CD4-positive, alpha-beta T cell (primary cell): ENCODE results near the gene SCG5. TPM values are rescaled to one million over a fixed set of nuclear protein-coding genes. Genes with fewer than 3 reads are reported as not detected.

Source experiments
- ATAC-seq: fragments of 200-7000 bp; cut with Tn5 transposase; one replicate; pipeline ENCODE4 v1.10.0; 2022; ENCODE audit warnings: mild to moderate bottlenecking; ENCODE audit not compliant: poor library complexity
- CTCF ChIA-PET: fragments of 350-600 bp; sonication (Branson Sonifier 250); formaldehyde crosslinking; loops from one replicate; lab custom pipeline; 2021; ENCODE audit warnings: antibody characterized with exemption, inconsistent platforms; lab: Charles Lee
- POLR2A ChIA-PET: fragments of 350-600 bp; sonication (Branson Sonifier 250); formaldehyde crosslinking; loops from one replicate; lab custom pipeline; 2021; ENCODE audit warnings: antibody characterized with exemption, inconsistent platforms; lab: Charles Lee
- DNase-seq, 14 experiments: peaks; one replicate each; pipeline ENCODE4 v3.0.0-alpha.2; 2013 to 2020; ENCODE audit warnings: mixed read lengths in 2 of 14
- H3K27ac ChIP-seq, 2 donors: one replicate each; pipeline versions ENCODE4 v1.5.1 to v1.7.0; 2013; ENCODE audit warnings: low read length in 2 of 2, low read depth in 1 of 2, mild to moderate bottlenecking in 1 of 2
- H3K27me3 ChIP-seq, 2 experiments: 1 replicate in 1 of 2; 2 replicates in 1 of 2; pipeline versions ENCODE4 v1.6.1 to v1.7.0; 2013; ENCODE audit warnings: low read length in 2 of 2, control low read depth in 1 of 2, mild to moderate bottlenecking in 1 of 2, moderate library complexity in 1 of 2; ENCODE audit not compliant: insufficient read depth in 2 of 2, control insufficient read depth in 1 of 2
- H3K36me3 ChIP-seq: one replicate; pipeline ENCODE4 v1.6.1; 2013; ENCODE audit warnings: low read length, control low read depth; ENCODE audit not compliant: insufficient read depth
- H3K4me1 ChIP-seq: one replicate; pipeline ENCODE4 v1.6.1; 2013; ENCODE audit warnings: low read length, control low read depth; ENCODE audit not compliant: insufficient read depth
- H3K4me3 ChIP-seq: one replicate; pipeline ENCODE4 v1.5.1; 2013; ENCODE audit warnings: mild to moderate bottlenecking, low read length, moderate library complexity
- H3K9me3 ChIP-seq, 2 experiments: 1 replicate in 1 of 2; 2 replicates in 1 of 2; pipeline versions ENCODE4 v1.6.1 to v1.7.0; 2013; ENCODE audit warnings: low read length in 2 of 2, mild to moderate bottlenecking in 2 of 2, control low read depth in 1 of 2, moderate library complexity in 1 of 2; ENCODE audit not compliant: control insufficient read depth in 1 of 2, insufficient read depth in 1 of 2
- H3K27ac Mint-ChIP-seq: one replicate; pipeline ENCODE4 v1.8.0; 2020; ENCODE audit warnings: mixed read lengths
- H3K27me3 Mint-ChIP-seq: one replicate; pipeline ENCODE4 v1.8.0; 2021; ENCODE audit warnings: mixed read lengths
- H3K36me3 Mint-ChIP-seq: one replicate; pipeline ENCODE4 v1.8.0; 2021; ENCODE audit warnings: low read depth, mixed read lengths
- H3K4me1 Mint-ChIP-seq: one replicate; pipeline ENCODE4 v1.8.0; 2021; ENCODE audit warnings: low read depth, mixed read lengths
- H3K4me3 Mint-ChIP-seq: one replicate; pipeline ENCODE4 v1.8.0; 2020; ENCODE audit warnings: mild to moderate bottlenecking, mixed read lengths
- H3K9me3 Mint-ChIP-seq: one replicate; pipeline ENCODE4 v1.8.0; 2020; ENCODE audit warnings: mixed read lengths
- CTCF ChIP-seq: fragments of 200-600 bp; IDR thresholded peaks from one replicate; pipeline ENCODE4 v1.8.0; 2022; ENCODE audit warnings: antibody characterized with exemption, mild to moderate bottlenecking
- intact Hi-C, 2 experiments: fragments of 100-400 bp; cut with DNase I in 1 of 2; cut with micrococcal nuclease in 1 of 2; formaldehyde crosslinking; loops; one replicate each; pipeline versions ENCODE4 v1.15.1 to v1.9.0; 2023 to 2025; cut with DNase I, micrococcal nuclease
- total RNA-seq, 174 experiments: library from RNA in 2 of 174; stranded (reverse) in 2 of 174; gene quantifications; one replicate each; pipeline ENCODE4 v1.2.3 and lab custom pipeline; 2021 to 2026

Gene SCG5
- total RNA-seq, 2 experiments from 2014 or later: not detected

GRCh38 chr15:32676169-32676568 is 34.7 kb downstream of the SCG5 start:
- Mint-ChIP-seq H3K27me3 (no peaks in the 10 kb centered on the region), H3K9me3 (no peaks in the 10 kb centered on the region), H3K4me1 (no peaks in the 10 kb centered on the region), H3K4me3 (no peak overlapping the region), H3K36me3 (no peaks in the 10 kb centered on the region), H3K27ac (no peak overlapping the region)
- H3K27ac ChIP-seq: no peak overlapping the region
- intact Hi-C loops: no loop called here
- CTCF ChIA-PET: interaction anchor here (1.0 to 1.5 kb wide), 2 partner anchors 11 to 14 kb away, joined by 3 to 4 read pairs; no protein-coding TSS in a partner anchor
- no peak overlapping the region for H3K4me3 ChIP-seq
- no peaks in the 10 kb centered on the region for H3K36me3 ChIP-seq
- no peak for TF ChIP-seq CTCF
- H3K27me3 ChIP-seq: no peaks in the 10 kb centered on the region
- no peaks in the 10 kb centered on the region for H3K9me3 ChIP-seq
- DNase-seq (no peak), ATAC-seq (no peak)
- POLR2A ChIA-PET: no interaction called here
- H3K4me1 ChIP-seq: no peaks in the 10 kb centered on the region

- H3K27ac ChIP-seq: no peak overlapping the region
- no peaks in the 10 kb centered on the region for H3K9me3 Mint-ChIP-seq
These were observed 35.8 kb downstream of the SCG5 start for GRCh38 chr15:32677238-32677750.

GRCh38 chr15:32679298-32679690 is 37.8 kb downstream of the SCG5 start:
- intact Hi-C loops: no loop called here
- ChIA-PET POLR2A (no interaction called here), CTCF (interaction anchor here (0.7 kb wide), 1 partner anchor 16 kb away, joined by 3 read pairs; no protein-coding TSS in a partner anchor)
- DNase-seq (no peak), ATAC-seq (no peak)
- Histone ChIP-seq H3K27ac (no peak overlapping the region), H3K4me1 (no peaks in the 10 kb centered on the region), H3K4me3 (no peak overlapping the region), H3K27me3 (no peaks in the 10 kb centered on the region), H3K36me3 (no peaks in the 10 kb centered on the region), H3K9me3 (no peaks in the 10 kb centered on the region)
- H3K27me3 Mint-ChIP-seq: no peaks in the 10 kb centered on the region
- no peaks in the 10 kb centered on the region for H3K9me3 Mint-ChIP-seq
- no peak for TF ChIP-seq CTCF
- H3K27ac Mint-ChIP-seq: no peak overlapping the region
- no peak overlapping the region for H3K4me3 Mint-ChIP-seq
- H3K4me1 Mint-ChIP-seq: no peaks in the 10 kb centered on the region
- H3K36me3 Mint-ChIP-seq: no peaks in the 10 kb centered on the region

More at GRCh38 chr15:32677238-32677750, 35.8 kb downstream of the SCG5 start:
- Histone ChIP-seq H3K27me3 (no peaks in the 10 kb centered on the region), H3K4me3 (no peak overlapping the region), H3K4me1 (no peaks in the 10 kb centered on the region), H3K9me3 (no peaks in the 10 kb centered on the region), H3K36me3 (no peaks in the 10 kb centered on the region)
- TF ChIP-seq CTCF: no peak
- intact Hi-C loops: no loop called here
- ATAC-seq (no peak), DNase-seq (no peak)
- CTCF ChIA-PET: no interaction called here
- no peak overlapping the region for H3K27ac Mint-ChIP-seq
- H3K27me3 Mint-ChIP-seq: no peaks in the 10 kb centered on the region
- H3K4me3 Mint-ChIP-seq: no peak overlapping the region
- no peaks in the 10 kb centered on the region for H3K4me1 Mint-ChIP-seq
- H3K36me3 Mint-ChIP-seq: no peaks in the 10 kb centered on the region
- POLR2A ChIA-PET: no interaction called here
